BLaER1 (cell line): Measurements from ENCODE around the gene NTN5.
A peak's percentile ranks its signal among the peaks of the same experiment; 100 is the strongest.
"Not testable (repeated sequence)": the region's sequence is repeated elsewhere in the genome, so short reads cannot be mapped to it uniquely, and the experiment has no call there.

ENCODE experiments used
- H3K27ac ChIP-seq: shearing (Covaris generic); formaldehyde crosslinking; 2 replicates; pipeline ENCODE4 v1.8.1; 2022
- H3K27me3 ChIP-seq: shearing (Covaris generic); formaldehyde crosslinking; 2 replicates; pipeline ENCODE4 v1.8.1; 2022
- H3K36me3 ChIP-seq: shearing (Covaris generic); formaldehyde crosslinking; 2 replicates; pipeline ENCODE4 v1.8.1; 2022
- H3K4me1 ChIP-seq: shearing (Covaris generic); formaldehyde crosslinking; 2 replicates; pipeline ENCODE4 v1.8.1; 2022
- H3K4me2 ChIP-seq: shearing (Covaris generic); formaldehyde crosslinking; 2 replicates; pipeline ENCODE4 v1.8.1; 2022
- H3K4me3 ChIP-seq: shearing (Covaris generic); formaldehyde crosslinking; 2 replicates; pipeline ENCODE4 v1.8.1; 2022
- H3K9ac ChIP-seq: shearing (Covaris generic); formaldehyde crosslinking; 2 replicates; pipeline ENCODE4 v1.8.1; 2022
- H3K9me3 ChIP-seq: shearing (Covaris generic); formaldehyde crosslinking; 2 replicates; pipeline ENCODE4 v1.8.1; 2022
- H4K20me1 ChIP-seq: shearing (Covaris generic); formaldehyde crosslinking; 2 replicates; pipeline ENCODE4 v1.8.1; 2022
- Cebpa-rat ChIP-seq: shearing (Covaris generic); IDR thresholded peaks from 2 replicates; pipeline ENCODE4 v1.8.1; 2022

The NTN5 gene

GRCh38 chr19:48702701-48703100 is 29.9 kb upstream of the NTN5 start:
- H3K4me3 ChIP-seq: no peak overlapping the region
- H3K36me3 ChIP-seq: peaks cover 66% of the 10 kb centered on the region
- no peak for TF ChIP-seq Cebpa-rat
- H3K9me3 ChIP-seq: peaks cover 9% of the 10 kb centered on the region; the same call in 1 of the 2 replicates
- no peak overlapping the region for H3K9ac ChIP-seq
- no peak overlapping the region for H3K27ac ChIP-seq
- H4K20me1 ChIP-seq: no peaks in the 10 kb centered on the region
- H3K4me1 ChIP-seq: peaks cover 11% of the 10 kb centered on the region
- H3K27me3 ChIP-seq: no peaks in the 10 kb centered on the region
- H3K4me2 ChIP-seq: no peak overlapping the region

GRCh38 chr19:48698046-48698445 is 25.2 kb upstream of the NTN5 start:
- Histone ChIP-seq H3K36me3 (peaks cover 23% of the 10 kb centered on the region), H3K9ac (peak overlapping the region; percentile 39; the same call in 1 of the 2 replicates), H3K4me2 (peak overlapping the region; percentile 88), H3K4me1 (peaks cover 40% of the 10 kb centered on the region), H3K9me3 (no peaks in the 10 kb centered on the region; the same call in 1 of the 2 replicates), H3K27ac (peak overlapping the region; percentile 68), H4K20me1 (no peaks in the 10 kb centered on the region), H3K4me3 (no peak overlapping the region), H3K27me3 (no peaks in the 10 kb centered on the region)
- TF ChIP-seq Cebpa-rat: no peak

GRCh38 chr19:48696353-48697010 is 23.7 kb upstream of the NTN5 start:
- Histone ChIP-seq H3K9ac (peak overlapping the region; percentile 73), H3K4me2 (peak overlapping the region; percentile 88), H4K20me1 (no peaks in the 10 kb centered on the region), H3K27ac (peak overlapping the region; percentile 89), H3K4me3 (peak overlapping the region; percentile 62), H3K27me3 (no peaks in the 10 kb centered on the region), H3K9me3 (no peaks in the 10 kb centered on the region), H3K4me1 (peaks cover 43% of the 10 kb centered on the region), H3K36me3 (peaks cover 9% of the 10 kb centered on the region; the same call in 1 of the 2 replicates)
- no peak for TF ChIP-seq Cebpa-rat

GRCh38 chr19:48695743-48696352 is 23.0 kb upstream of the NTN5 start, which contains the start of gene FUT2:
FUT2 (plus strand) TSS chr19:48695971; CDS start chr19:48702957, 6,986 bp downstream.
- Histone ChIP-seq H3K36me3 (peaks cover 3% of the 10 kb centered on the region; the same call in 1 of the 2 replicates), H3K27me3 (no peaks in the 10 kb centered on the region), H3K9me3 (no peaks in the 10 kb centered on the region), H3K27ac (peak within 1 kb of the TSS; percentile 89), H3K4me1 (peaks cover 49% of the 10 kb centered on the region), H3K4me2 (peak within 1 kb of the TSS; percentile 88), H3K9ac (peak within 1 kb of the TSS; percentile 73), H3K4me3 (peak within 1 kb of the TSS; percentile 62), H4K20me1 (no peaks in the 10 kb centered on the region)
- TF ChIP-seq Cebpa-rat: no peak

GRCh38 chr19:48693629-48694028 is 20.8 kb upstream of the NTN5 start:
- not testable (repeated sequence) for H3K27me3 ChIP-seq, H3K4me2 ChIP-seq

GRCh38 chr19:48689449-48689848 is 16.6 kb upstream of the NTN5 start:
- no peak for TF ChIP-seq Cebpa-rat
- Histone ChIP-seq H4K20me1 (no peaks in the 10 kb centered on the region), H3K4me1 (peaks cover 72% of the 10 kb centered on the region), H3K27ac (peak overlapping the region; percentile 33), H3K9me3 (no peaks in the 10 kb centered on the region), H3K4me3 (no peak overlapping the region), H3K27me3 (no peaks in the 10 kb centered on the region), H3K36me3 (no peaks in the 10 kb centered on the region), H3K4me2 (peak overlapping the region; percentile 59), H3K9ac (0 out of 2 replicates have a peak overlapping the region, but pooled peaks have one; percentile 6)

More at GRCh38 chr19:48693629-48694028, 20.8 kb upstream of the NTN5 start:
- not testable (repeated sequence) for H4K20me1 ChIP-seq, H3K27ac ChIP-seq, H3K36me3 ChIP-seq, H3K9ac ChIP-seq, H3K4me3 ChIP-seq, H3K9me3 ChIP-seq
- peak; percentile 69; the same call in 1 of the 2 replicates for TF ChIP-seq Cebpa-rat
- peaks cover 70% of the 10 kb centered on the region for H3K4me1 ChIP-seq

- H3K27me3 ChIP-seq: no peaks in the 10 kb centered on the region
- no peaks in the 10 kb centered on the region for H3K36me3 ChIP-seq
- no peak overlapping the region for H3K9ac ChIP-seq
- H3K4me3 ChIP-seq: no peak overlapping the region
- H3K27ac ChIP-seq: no peak overlapping the region
- H3K4me1 ChIP-seq: peaks cover 86% of the 10 kb centered on the region
- H3K4me2 ChIP-seq: peak overlapping the region; percentile 39; the same call in 1 of the 2 replicates
- TF ChIP-seq Cebpa-rat: no peak
- no peaks in the 10 kb centered on the region for H3K9me3 ChIP-seq
- H4K20me1 ChIP-seq: no peaks in the 10 kb centered on the region
Measured at GRCh38 chr19:48687776-48688175, 15.0 kb upstream of the NTN5 start.

- not testable (repeated sequence) for H3K9ac ChIP-seq, H3K9me3 ChIP-seq, H3K4me3 ChIP-seq, H4K20me1 ChIP-seq, H3K27ac ChIP-seq, H3K27me3 ChIP-seq, H3K36me3 ChIP-seq
- Histone ChIP-seq H3K4me1 (peaks cover 97% of the 10 kb centered on the region), H3K4me2 (peak overlapping the region; percentile 39)
Measured at GRCh38 chr19:48686637-48687036, 13.8 kb upstream of the NTN5 start.

- Histone ChIP-seq H3K4me3 (no peak overlapping the region), H3K27ac (no peak overlapping the region), H3K9me3 (no peaks in the 10 kb centered on the region), H3K9ac (no peak overlapping the region), H3K27me3 (no peaks in the 10 kb centered on the region), H3K36me3 (no peaks in the 10 kb centered on the region), H3K4me2 (peak overlapping the region; percentile 44; the same call in 1 of the 2 replicates), H4K20me1 (no peaks in the 10 kb centered on the region), H3K4me1 (peaks cover 97% of the 10 kb centered on the region)
- TF ChIP-seq Cebpa-rat: no peak
Measured at GRCh38 chr19:48686088-48686487, 13.3 kb upstream of the NTN5 start.

GRCh38 chr19:48685583-48685982 is 12.8 kb upstream of the NTN5 start:
- Histone ChIP-seq H3K4me3 (no peak overlapping the region), H3K9me3 (no peaks in the 10 kb centered on the region), H3K9ac (no peak overlapping the region), H3K4me2 (peak overlapping the region; percentile 44), H3K36me3 (no peaks in the 10 kb centered on the region), H3K27me3 (no peaks in the 10 kb centered on the region), H3K4me1 (peaks cover 97% of the 10 kb centered on the region), H3K27ac (no peak overlapping the region), H4K20me1 (no peaks in the 10 kb centered on the region)
- no peak for TF ChIP-seq Cebpa-rat
